LNCaP clone FGC (cell line): ENCODE data around the gene UBE2L6.

Experiments used
- DNase-seq: peaks from one replicate; pipeline ENCODE4 v3.0.0-alpha.2; 2011; ENCODE audit warnings: low read depth
- H3K4me3 ChIP-seq: 2 replicates; pipeline ENCODE4 v1.5.1; 2011; ENCODE audit warnings: mild to moderate bottlenecking, low read depth, low read length, control low read depth
- CTCF ChIP-seq: IDR thresholded peaks from 2 replicates; pipeline ENCODE4 v1.5.1; 2012; ENCODE audit warnings: mild to moderate bottlenecking; ENCODE audit not compliant: control insufficient read depth, insufficient read depth; ENCODE audit errors: extremely low read depth

UBE2L6 gene

GRCh38 chr11:57502870-57503269, 64.6 kb downstream of the UBE2L6 start:
- no peak for TF ChIP-seq CTCF
- no peak overlapping the region for H3K4me3 ChIP-seq
- peak; percentile 94 for DNase-seq

- no peak for DNase-seq
- no peak overlapping the region for H3K4me3 ChIP-seq
- TF ChIP-seq CTCF: no peak
Measured at GRCh38 chr11:57502376-57502775, 65.1 kb downstream of the UBE2L6 start.

GRCh38 chr11:57501953-57502352, 65.5 kb downstream of the UBE2L6 start:
- no peak for DNase-seq
- TF ChIP-seq CTCF: no peak
- H3K4me3 ChIP-seq: no peak overlapping the region
